ENCODE results near the gene POLL. TPM values are rescaled to one million over a fixed set of nuclear protein-coding genes. Genes with fewer than 3 reads are reported as not detected.

The POLL gene
- polyA plus RNA-seq, 1 donor (not counting 4 experiments of a cell fraction or from before 2014, with no cell fraction given), result 11.9 TPM

DNA sequence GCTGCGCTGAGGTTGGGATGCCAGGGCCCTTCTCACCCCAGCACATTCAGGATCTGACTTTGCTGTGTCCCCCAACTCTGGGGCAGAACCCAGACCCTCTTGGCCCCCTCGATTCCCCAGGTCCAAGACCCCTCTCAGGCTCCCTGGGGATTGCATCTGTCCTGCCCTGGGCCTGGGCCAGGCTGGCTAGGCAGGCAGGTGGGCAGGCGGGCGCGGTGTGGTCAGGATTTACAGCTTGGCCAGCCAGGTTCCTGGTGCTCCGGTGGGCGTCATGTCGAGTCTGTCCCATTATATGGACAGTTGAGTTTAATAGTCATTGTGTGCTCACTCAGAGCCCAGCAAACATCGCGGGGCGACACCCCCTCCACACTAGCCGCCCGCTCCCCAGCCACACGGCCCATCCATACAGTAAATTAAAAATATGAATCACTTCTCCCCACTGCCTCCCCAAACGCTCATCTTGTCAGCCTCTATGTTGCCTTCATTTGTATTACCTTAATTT is 23.5 kb downstream of the POLL start:
- peaks cover 4% of the 10 kb centered on the region for H3K4me1 ChIP-seq (ENCODE audit: control insufficient read depth, extremely low read depth, insufficient read depth, low read length)
- H2AFZ ChIP-seq (ENCODE audit: control insufficient read depth, low read length), result no peak overlapping the region
- no peaks in the 10 kb centered on the region for H3K9me1 ChIP-seq (ENCODE audit: control insufficient read depth, extremely low read depth, insufficient read depth, low read length)
- TF ChIP-seq EZH2 (IDR thresholded peaks at IDR 0.05; ENCODE audit: low read length), result no peak
- TF ChIP-seq, protein P1, sequence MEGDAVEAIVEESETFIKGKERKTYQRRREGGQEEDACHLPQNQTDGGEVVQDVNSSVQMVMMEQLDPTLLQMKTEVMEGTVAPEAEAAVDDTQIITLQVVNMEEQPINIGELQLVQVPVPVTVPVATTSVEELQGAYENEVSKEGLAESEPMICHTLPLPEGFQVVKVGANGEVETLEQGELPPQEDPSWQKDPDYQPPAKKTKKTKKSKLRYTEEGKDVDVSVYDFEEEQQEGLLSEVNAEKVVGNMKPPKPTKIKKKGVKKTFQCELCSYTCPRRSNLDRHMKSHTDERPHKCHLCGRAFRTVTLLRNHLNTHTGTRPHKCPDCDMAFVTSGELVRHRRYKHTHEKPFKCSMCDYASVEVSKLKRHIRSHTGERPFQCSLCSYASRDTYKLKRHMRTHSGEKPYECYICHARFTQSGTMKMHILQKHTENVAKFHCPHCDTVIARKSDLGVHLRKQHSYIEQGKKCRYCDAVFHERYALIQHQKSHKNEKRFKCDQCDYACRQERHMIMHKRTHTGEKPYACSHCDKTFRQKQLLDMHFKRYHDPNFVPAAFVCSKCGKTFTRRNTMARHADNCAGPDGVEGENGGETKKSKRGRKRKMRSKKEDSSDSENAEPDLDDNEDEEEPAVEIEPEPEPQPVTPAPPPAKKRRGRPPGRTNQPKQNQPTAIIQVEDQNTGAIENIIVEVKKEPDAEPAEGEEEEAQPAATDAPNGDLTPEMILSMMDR (optimal IDR thresholded peaks at IDR 0.05 in 1 of 3, IDR thresholded peaks at IDR 0.05 in 1 of 3, conservative IDR thresholded peaks at IDR 0.05 in 1 of 3; ENCODE audit: extremely low read depth in 1 of 3, insufficient read depth in 2 of 3, low read length in 3 of 3), result no peak
- no peak overlapping the region for H3K9ac ChIP-seq (ENCODE audit: control insufficient read depth, extremely low read depth, insufficient read depth, low read length)
- no peaks in the 10 kb centered on the region for H3K79me2 ChIP-seq (ENCODE audit: control insufficient read depth, insufficient read depth, low read length)
- H4K20me1 ChIP-seq (ENCODE audit: control insufficient read depth, extremely low read depth, insufficient read depth, low read length), result no peaks in the 10 kb centered on the region
- no peak overlapping the region for H3K4me3 ChIP-seq (ENCODE audit: control insufficient read depth in 2 of 3, extremely low read depth in 1 of 3, insufficient read depth in 2 of 3, low read depth in 1 of 3, low read length in 3 of 3)
- H3K27ac ChIP-seq (ENCODE audit: control insufficient read depth, insufficient read depth, low read length), result no peak overlapping the region
- H3K27me3 ChIP-seq (ENCODE audit: control insufficient read depth, extremely low read depth, insufficient read depth, low read length), result peaks cover 48% of the 10 kb centered on the region
- H3K4me2 ChIP-seq (ENCODE audit: control insufficient read depth, extremely low read depth, insufficient read depth, low read depth, low read length), result no peak overlapping the region
- H3K36me3 ChIP-seq (ENCODE audit: control insufficient read depth in 2 of 2, extremely low read depth in 1 of 2, insufficient read depth in 2 of 2, low read length in 2 of 2), result no peaks in the 10 kb centered on the region
- dilution Hi-C loops (cut with MboI; ENCODE audit: extremely low pct_ligation_motif_present, low sequenced_read_pairs), result no loop called here
- no peak for FAIRE-seq
- no peak for DNase-seq (ENCODE audit: low read depth, low spot score)
- H3K9me3 ChIP-seq (ENCODE audit: control insufficient read depth, low read depth, low read length), result no peaks in the 10 kb centered on the region

DNA sequence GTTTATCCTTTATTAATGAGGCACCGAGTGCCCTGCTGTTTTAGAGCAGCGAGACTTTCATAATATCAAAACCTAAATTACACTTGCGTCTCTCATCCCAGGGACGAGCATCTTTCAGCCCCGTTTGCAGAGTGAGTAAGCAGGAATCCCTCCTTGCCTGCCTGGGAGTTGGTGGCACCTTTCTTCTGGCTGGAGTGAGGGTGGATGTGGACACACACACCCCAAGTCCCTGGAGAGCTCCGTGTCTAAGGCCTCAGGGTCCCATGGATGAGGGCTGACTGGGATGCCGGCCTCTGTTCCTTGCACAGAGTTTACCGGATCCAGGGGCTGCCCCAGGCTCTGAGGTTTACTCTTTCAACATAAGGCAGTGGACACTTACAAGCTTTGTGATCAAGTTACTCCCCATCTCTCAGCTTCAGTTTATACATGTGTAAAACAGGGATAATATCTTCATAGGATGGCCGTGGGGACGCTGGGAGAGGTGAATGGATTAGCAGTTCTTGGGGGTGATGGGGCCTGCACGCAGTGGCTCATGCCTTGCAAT is 24.5 kb downstream of the POLL start:
- no peaks in the 10 kb centered on the region for H3K36me3 ChIP-seq (ENCODE audit: control insufficient read depth in 2 of 2, extremely low read depth in 1 of 2, insufficient read depth in 2 of 2, low read length in 2 of 2)

More for the DNA sequence above, 24.5 kb downstream of the POLL start:
- no peak overlapping the region for H2AFZ ChIP-seq (ENCODE audit: control insufficient read depth, low read length)
- peaks cover 39% of the 10 kb centered on the region for H3K27me3 ChIP-seq (ENCODE audit: control insufficient read depth, extremely low read depth, insufficient read depth, low read length)
- dilution Hi-C loops (cut with MboI; ENCODE audit: extremely low pct_ligation_motif_present, low sequenced_read_pairs), result no loop called here
- peaks cover 8% of the 10 kb centered on the region for H3K4me1 ChIP-seq (ENCODE audit: control insufficient read depth, extremely low read depth, insufficient read depth, low read length)
- DNase-seq (ENCODE audit: low read depth, low spot score) (no peak), FAIRE-seq (no peak)
- H3K9me1 ChIP-seq (ENCODE audit: control insufficient read depth, extremely low read depth, insufficient read depth, low read length), result no peaks in the 10 kb centered on the region
- H3K4me2 ChIP-seq (ENCODE audit: control insufficient read depth, extremely low read depth, insufficient read depth, low read depth, low read length), result no peak overlapping the region
- H3K9me3 ChIP-seq (ENCODE audit: control insufficient read depth, low read depth, low read length), result no peaks in the 10 kb centered on the region
- H3K9ac ChIP-seq (ENCODE audit: control insufficient read depth, extremely low read depth, insufficient read depth, low read length), result no peak overlapping the region
- no peaks in the 10 kb centered on the region for H4K20me1 ChIP-seq (ENCODE audit: control insufficient read depth, extremely low read depth, insufficient read depth, low read length)
- TF ChIP-seq, protein P1 (optimal IDR thresholded peaks at IDR 0.05 in 1 of 3, IDR thresholded peaks at IDR 0.05 in 1 of 3, conservative IDR thresholded peaks at IDR 0.05 in 1 of 3; ENCODE audit: extremely low read depth in 1 of 3, insufficient read depth in 2 of 3, low read length in 3 of 3), result no peak
- TF ChIP-seq EZH2 (IDR thresholded peaks at IDR 0.05; ENCODE audit: low read length), result no peak
- no peaks in the 10 kb centered on the region for H3K79me2 ChIP-seq (ENCODE audit: control insufficient read depth, insufficient read depth, low read length)
- no peak overlapping the region for H3K4me3 ChIP-seq (ENCODE audit: control insufficient read depth in 2 of 3, extremely low read depth in 1 of 3, insufficient read depth in 2 of 3, low read depth in 1 of 3, low read length in 3 of 3)
- H3K27ac ChIP-seq (ENCODE audit: control insufficient read depth, insufficient read depth, low read length), result no peak overlapping the region

Measured in keratinocyte (primary cell).